Hematopoietic multipotent progenitor cell treated with erythropoietin and hydrocortisone succinate and interleukin-3 and kit ligand, for 4 days (in vitro differentiated cells): ENCODE data around the gene PTPRN2.

Experiments used
- DNase-seq: peaks from one replicate; pipeline ENCODE4 v3.0.0-alpha.2; 2015

The PTPRN2 gene

DNA sequence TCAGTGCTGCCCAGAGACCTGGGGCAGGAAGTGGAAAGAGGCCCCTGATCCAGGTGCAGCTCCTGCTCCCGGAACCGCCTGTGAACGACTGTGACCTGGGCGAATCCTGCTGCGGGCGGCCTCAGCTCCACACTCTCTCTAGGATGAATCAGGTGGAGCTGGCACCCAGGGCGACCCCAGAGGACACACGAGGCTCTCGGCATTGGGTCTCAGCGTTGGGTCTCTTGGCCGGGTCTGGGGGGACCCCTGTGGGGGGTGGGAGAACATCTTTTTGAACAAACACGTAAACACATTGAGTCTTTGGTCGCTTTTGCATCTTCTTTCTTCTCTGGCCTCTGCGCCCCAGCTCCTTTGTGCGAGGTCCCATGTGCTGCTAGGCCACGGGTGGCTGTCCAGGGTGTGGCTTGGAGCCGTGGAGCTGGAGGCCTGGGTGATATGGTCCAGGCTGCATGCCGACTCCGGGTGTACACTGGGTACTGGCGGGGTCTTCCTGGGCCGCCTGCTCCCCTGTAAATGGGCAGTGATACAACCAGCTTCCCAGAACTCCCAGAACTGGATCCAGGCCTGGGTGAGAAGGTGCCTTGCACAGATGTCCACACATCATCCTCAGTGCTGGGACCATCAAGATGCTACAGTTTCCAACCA is 815.0 kb downstream of the PTPRN2 start:
- no peak for DNase-seq

DNA sequence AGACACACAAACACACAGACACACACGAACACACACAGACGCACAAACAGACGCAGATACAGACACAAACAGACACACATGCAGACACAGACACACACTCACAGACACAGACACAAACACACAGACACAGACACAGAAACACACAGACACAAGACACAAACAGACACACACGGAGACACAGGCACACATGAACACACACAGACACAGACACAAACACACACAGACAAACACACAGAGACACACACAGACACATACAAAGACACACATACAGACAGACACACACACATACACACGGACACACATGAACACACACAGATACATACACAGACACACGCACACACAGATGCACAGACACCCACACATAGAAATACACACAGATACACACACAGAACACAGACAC is 815.9 kb downstream of the PTPRN2 start:
- DNase-seq: no peak

DNA sequence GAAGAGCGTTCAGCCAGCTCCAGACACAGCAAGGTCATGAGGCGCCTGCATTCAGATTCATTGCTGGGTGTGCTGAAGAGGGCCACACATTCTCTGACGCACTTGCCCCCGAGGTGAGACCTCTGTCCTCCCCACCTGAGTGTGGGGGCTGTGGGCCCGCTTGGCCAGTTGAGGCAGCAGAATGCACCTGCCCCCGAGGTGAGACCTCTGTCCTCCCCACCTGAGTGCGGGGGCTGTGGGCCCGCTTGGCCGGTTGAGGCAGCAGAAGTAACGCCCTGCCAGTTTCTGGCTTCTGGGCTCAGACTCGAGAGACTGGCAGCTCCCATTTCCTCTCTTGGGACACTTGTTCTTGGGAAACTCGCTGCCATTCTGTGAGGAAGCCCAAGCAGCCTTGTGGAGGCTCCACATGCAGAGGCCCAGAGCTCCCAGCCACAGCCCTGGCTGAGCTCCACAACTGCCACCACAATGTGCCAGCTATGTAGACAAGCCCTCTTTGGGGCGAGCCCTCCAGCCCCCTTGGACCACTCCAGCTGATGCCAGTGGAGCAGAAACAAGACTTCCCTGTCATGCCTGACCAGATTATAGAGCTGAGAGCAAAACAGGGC is 816.8 kb downstream of the PTPRN2 start:
- DNase-seq: no peak

DNA sequence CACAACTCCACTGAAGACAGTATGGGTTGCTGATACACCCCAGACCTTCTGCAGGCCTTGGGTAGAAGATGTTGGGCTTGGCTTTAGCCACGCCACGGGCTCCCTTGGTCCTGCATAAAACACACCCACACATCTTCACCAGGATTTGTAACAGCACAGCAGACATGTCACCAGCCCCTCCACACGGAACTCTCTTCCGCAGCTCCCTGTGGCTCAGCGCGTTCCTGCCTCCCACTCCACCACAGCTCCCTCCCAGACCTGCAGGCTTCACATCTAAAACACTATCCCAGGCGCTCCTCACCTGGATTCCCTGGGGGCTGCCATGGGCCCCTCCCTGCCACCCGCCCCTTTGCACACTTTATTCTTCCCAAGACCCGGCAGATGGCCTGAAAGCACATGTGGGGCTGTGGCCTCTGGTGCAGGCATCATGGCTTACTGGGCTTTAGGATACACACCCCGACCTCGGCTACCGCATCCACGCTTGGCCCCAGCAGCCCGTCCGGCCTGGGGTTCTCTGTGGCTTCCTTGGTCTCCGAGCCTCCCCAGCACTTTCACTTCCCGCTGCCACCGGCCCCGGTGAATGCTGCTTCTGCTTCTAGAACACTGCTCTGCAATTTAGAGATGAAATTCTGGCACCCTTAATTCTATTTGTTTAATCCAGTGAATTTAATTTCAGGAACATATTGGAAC is 818.0 kb downstream of the PTPRN2 start:
- no peak for DNase-seq

DNA sequence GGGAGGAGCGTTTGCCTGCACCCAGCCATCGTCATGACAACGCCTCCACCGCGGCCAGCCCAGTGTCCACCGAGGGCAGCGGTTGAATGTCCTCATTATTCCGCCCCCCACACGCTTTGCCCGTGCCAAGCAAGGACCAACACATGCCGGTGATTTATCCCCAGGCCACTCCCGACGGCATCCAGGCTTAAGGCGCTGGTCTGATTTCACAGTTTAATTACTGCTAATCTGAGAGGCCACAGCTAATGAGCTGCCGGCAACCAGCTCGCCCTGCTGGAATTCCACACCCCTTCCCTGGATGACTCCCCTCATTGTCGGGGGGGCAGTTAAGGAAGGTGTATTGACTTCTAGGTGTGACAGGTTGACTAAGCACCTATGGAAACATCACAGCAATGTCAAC is 818.5 kb downstream of the PTPRN2 start:
- DNase-seq: no peak

DNA sequence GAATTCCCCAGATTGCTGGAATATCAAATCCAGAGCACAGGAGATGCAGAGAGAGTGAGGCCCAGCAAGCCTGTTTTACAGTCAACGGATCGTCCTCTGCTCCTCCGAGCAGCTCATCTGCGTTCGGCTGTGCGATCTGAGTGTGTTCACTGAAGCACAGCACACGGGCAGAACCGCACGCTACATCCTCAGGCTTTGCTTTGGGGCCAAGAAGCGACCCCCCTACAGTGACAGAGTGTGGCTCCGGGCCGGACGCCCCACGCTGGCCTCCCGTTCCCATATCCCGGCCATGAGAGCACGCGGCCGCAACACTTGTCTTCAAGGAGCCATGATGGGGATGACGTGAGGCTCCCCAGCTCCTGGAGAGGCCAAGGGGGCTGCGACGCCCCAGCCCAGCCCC is 819.4 kb downstream of the PTPRN2 start:
- DNase-seq: no peak

DNA sequence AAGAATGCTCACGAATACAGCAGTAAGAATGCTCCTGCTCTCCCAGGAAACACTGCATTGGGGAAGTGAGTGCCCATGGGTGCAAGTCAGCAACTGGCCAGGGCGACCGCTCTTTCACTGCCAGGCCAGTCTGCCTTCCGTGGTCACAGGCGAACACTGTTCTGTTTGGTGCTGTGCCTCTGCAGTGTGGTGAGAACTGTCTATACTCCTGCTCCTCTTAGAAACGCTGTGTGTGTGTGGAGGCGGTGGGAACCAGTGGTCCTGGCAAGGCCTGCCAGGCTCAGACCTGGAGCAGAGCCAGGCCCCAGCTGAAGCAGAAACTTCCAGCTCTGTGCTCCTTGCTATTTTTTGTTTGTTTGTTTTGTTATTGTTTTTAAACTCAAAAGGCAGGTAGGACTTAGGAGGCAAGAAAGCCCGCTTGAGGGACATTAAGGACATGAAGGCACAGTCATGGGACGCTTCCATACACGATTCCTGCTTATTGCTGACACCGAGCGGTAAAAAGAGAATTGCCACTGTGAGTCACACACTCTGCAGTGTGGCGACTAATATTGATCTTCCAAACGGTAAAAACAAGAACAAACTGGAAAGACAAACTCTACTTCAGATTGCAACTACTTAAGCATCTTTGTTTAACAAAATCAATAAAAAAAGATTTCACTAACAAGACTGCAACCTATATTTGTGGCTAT is 820.0 kb downstream of the PTPRN2 start:
- DNase-seq: no peak

DNA sequence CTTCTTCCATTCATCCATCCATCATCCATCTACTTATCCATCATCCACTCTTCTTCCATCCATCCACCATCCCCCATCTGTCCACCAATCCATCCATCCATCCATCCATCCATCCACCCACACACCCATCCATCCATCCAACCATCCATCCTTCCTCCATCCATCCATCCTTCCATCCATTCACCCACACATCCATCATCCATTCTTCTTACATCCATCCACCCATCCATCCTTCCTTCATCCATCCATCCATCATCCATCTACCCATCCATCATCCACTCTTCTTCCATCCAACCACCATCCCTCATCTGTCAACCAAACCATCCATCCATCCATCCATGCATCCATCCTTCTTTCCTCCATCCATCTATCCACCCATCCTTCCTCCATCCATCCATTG is 821.5 kb downstream of the PTPRN2 start:
- DNase-seq: no peak

DNA sequence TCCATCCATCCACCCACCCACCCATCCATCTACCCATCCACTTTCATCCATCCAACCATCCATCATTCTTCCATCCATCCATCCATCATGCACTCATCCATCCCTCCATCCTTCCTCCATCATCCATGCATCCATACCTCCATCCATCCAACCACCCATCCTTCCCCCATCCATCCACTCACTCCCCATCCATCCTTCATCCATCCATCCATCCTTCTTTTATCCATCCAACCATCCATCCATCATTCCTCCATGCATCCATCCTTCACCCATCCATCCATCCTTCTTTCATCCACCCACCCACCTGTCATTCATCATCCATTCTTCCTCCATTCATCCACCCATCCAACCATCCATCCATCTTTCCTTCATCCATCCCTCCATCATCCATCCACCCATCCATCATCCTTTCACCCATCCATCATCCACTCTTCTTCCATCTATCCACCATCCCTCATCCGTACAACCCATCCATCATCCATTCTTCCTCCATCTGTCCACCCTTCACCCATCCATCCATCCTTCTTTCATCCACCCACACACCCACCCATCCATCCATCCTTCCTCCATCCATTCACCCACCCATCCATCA is 822.6 kb downstream of the PTPRN2 start:
- DNase-seq: no peak

DNA sequence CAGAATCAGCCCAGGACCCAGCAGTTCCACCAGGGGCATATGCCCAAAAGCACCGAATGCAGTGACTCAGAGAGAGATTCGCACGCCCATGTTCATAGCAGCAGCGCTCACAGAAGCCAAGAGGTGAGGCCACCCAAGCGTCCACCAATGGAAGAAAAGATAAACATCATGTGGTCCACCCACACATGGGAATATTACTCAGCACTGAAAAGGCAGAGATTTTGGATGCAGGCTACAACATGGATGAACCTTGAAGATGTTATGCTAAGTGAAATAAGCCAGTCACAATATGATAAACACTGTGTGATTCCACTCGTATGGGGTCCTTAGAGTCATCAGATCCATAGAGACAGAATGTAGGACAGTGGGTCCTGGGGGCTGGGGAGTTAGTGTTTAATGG is 823.4 kb downstream of the PTPRN2 start:
- DNase-seq: no peak

DNA sequence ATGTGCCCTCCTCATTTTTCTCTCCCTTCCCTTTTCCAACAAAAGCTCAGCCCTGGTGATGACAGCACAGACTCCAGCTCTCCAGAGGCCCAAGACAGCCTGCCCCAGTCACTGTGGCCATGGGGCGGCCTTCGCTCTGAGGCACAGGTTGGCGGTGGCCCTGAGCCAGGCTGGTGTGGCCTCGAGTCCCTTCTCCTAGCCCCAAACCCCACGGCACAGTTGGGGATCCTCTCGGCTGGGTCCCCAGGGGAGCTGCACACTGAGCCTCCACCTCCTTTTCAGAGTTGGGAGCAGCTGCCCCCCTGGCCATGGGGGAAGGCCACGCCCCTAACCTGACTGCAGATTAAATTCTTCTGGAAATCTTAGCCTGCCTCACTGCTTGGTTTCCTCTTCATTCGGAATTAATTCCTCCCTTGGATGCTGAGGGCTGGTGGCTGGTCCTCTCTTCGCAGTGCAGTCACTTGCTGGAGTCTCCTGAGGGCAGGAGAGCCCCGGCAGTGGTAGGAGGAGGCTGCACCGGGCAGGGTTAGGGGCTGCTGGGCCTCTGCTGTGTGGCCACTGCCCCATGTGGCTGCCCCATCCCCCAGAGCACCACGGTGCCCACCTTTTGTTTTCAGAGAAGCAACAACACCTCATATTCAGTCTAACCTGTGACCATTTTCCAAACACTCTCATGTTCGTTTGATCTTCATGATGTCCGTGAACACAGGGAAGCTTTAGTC is 824.2 kb downstream of the PTPRN2 start:
- DNase-seq: no peak

DNA sequence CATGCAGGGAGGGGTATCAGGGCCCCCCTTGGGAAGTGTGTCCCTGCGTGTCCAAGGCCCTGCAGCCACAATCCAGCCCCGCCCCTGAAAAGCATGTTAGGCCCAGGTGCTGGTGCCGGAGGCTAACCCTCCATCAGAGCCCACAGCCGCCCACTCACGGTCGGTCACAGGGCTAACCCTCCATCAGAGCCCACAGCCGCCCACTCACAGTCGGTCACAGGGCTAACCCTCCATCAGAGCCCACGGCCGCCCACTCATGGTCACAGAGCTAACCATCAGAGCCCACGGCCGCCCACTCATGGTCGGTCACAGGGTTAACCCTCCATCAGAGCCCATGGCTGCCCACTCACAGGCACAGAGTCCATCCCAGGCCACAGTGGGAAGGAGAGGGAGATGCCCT is 824.8 kb downstream of the PTPRN2 start:
- no peak for DNase-seq

DNA sequence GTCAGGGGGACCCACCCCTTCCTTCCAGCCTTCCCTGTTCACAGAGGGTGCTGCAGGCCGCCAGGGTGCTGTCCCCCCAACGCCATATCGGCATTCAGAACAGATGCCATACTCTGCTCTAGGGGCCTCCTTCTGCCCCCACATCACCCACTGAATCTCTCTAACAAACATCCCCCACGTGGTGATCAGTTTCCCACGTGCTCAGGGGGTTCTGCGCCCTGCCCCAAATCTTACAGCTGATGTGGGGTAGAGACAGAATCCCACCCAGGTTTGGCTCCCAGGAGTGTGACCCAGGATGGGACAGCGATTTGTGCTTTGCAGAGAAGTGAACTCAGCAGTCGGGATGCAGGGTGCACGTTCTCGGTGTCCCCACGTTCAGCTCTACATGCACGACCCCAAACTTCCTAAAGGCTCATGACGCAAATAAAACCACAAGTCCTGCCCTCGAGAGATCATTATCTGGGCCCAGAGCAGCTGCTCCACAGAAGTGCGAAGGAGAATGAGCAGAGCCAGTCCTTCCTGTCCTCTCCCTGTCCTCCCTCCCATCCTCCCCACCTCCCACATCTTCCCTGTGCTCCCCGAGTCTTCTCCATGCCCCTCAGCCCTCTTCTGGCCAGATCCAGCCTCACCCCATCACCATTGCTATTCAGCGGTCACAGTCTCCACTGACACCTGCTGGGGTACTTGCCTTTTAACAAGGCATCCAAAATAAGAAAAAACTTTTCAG is 827.5 kb downstream of the PTPRN2 start:
- DNase-seq: peak; percentile 48

DNA sequence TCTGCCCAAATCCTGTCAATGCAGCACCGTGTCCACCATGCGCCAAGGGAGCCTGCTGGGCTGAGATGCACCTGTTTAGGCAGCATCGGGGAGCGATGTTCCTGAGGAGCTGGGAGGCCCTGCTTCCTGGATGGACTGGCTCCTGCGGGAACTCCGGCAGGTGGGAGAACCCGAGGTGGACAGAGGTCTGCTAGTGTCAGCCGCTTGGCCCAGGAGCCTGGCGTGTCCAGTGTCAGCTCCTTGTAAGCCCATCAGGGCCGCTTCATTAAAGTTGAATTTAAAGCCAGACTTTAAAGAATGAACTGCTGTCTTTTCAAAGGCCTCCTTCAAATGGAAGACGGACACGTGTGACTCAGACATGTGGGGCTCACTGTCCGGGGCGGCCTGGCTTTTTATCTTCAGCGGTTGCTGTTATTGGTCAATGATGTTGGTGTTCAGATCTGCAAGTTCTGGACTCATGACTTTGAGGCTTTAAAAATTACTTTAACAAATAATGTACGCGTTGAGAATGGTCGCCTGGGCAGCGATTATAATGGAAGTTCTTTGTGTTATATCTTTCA is 828.3 kb downstream of the PTPRN2 start:
- DNase-seq: no peak

DNA sequence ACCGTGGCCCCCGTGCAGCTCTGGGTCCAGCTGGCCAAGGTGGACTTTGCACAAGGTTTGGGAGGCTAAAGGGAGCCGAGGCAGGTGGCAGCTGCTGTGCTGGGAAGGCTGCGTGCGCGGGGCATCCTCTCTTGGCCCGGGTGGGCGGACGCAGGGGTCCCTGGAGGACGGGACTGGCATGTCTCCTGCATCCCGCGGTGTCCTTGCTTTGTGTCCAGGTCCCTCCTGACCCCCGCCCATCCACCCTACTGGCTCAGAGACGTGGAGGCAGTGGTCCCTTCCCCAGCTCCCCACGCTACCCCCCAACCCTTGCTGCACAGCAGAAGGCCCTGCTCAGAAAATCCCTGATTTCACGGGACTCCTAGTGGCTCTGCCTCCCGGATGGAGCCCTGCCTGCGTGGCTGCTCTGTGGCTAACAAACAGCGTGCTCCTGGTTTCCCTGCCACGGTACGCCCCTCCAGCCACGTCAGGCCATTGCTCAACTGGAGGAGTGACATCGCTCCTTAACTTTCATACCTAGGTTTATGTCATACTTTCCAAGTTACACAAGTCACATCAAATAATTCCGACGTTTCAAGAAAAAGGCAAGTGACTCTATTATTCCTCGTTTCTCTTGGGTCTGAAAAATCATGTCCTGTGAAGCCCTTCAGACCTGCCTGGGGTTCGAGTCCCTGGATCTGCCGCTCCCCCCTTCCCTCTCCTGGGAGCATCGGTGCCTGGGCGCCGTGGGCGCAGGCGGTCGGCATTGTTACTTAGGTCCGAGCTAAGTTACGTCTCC is 829.0 kb downstream of the PTPRN2 start:
- DNase-seq: no peak

DNA sequence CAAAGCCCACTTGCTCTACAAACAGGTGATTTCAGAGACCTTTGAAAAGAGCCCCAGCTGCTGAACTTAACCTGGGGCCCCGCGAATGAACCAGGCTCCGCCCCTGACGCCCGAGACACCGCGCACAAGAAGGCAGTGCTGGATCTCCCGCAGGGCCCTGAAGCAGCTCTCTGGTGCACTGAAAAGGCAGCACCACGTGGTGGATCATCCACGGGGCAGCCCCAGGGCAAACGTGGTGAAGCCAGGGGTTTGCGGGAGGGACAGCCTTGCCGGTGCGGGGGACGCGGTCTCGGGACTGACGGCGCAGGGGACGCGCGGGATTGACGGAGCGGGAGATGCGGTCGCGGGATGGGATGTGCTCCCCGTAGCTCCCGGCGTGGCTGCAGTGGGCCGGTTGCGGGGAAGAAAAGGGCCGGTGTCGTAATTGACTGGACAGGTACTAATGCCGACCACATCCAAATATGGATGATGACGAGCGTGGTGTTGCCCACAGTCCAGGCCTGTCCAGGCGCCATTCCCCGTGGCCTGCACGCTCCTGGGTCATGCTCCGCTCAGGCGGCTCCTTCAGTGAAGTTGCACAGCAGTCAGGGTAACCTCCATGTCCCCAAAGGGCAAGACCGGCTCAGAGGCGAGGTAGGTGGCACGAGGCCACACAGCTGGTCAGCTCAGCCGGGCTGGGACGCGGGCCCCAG is 829.7 kb downstream of the PTPRN2 start:
- no peak for DNase-seq

DNA sequence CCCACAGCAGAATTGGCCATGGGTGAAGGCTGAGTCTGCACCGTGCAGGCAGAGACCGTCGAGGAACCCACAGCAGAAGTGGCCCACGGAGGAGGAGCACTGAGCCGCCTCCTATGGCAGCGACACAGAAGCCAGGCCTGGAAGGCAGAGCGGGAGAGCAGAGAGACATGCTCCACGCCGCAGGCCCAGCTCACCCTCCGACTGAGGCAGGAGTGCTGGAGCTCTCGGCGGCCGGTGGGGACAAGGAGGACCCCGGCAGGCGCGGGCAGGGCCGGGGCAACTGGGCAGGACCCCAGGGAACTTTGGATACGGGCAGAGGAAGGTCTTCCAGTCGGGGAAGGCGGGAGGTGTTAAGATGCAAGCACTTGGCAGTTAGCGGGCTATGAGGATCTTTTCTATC is 830.4 kb downstream of the PTPRN2 start:
- no peak for DNase-seq

DNA sequence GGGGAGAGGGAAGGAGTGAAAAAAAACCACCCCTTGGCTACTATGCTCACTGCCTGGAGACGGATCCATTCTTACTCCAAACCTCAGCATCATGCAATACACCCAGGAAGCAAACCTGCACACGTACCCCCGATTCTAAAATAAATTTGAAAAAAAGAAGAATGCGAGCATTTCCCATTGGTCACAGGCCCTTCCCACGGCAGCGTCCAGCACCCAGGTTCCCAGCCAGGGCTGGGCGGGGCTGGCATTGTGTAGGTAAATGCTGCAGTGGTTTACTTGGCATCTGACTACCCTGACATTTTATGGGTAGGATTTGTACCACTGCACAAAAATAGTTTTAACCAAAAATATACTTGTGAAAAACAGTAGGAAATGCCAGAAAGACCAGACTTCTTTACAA is 831.9 kb downstream of the PTPRN2 start:
- DNase-seq: no peak

DNA sequence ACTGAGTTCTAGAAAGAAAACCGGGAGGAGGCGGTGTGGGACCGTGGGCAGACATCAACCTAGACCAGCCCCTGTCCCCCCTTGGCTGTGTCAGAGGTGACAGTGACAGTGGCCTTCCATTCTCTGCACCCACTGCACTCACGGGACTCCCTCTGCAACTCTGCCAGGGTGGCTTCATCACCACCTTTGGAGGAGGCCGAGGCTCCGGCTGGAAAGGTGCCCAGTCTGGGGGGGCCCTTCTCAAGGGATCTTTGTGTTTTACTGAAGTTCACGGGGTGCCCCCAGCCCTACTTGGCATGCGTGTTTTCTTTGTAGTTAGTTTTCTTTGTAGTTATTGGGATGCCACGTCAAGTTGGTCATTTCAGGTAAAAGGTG is 833.2 kb downstream of the PTPRN2 start:
- no peak for DNase-seq

DNA sequence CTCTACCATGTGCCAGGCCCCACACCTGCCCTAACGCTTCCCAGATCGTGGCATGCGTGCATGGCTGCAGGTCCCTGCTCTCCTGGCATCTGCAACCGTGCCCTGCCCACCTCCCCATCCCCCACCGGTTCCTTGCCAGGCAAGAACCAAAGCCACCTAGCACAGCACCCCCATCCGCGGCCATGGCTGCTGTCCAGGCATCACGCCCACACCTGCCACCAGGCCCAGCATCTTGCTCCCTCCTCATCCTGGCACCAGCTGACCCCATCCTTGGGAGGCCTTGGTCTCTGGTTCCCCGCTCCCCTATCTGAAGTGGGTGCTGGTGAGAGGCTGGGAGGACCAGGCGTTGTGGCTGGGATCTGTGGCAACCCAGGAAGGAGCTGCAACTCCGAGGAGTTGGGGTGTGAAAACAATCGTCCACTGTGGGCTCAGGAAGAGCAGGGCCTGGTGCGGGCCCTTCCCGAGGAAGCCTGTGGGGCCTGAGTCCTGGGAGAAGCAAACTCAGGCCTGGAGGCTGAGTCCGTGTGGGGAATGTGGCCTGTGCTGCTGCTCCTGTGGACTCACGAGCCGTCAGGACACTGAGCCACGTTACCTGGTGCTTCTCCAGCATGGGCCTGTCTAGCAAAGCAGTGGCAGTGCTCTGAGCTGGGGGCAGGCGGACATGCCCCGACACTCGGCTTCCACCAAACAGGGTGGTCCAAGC is 833.8 kb downstream of the PTPRN2 start:
- DNase-seq: no peak
